ENCODE measurements around the gene PARD3. TPM values are rescaled to one million over a fixed set of nuclear protein-coding genes. Genes with fewer than 3 reads are reported as not detected.
"Not testable (repeated sequence)": the region's sequence is repeated elsewhere in the genome, so short reads cannot be mapped to it uniquely, and the experiment has no call there.

Gene PARD3
- total RNA-seq, 2 donors from 2014 or later: 23.1 to 29.7 TPM

DNA sequence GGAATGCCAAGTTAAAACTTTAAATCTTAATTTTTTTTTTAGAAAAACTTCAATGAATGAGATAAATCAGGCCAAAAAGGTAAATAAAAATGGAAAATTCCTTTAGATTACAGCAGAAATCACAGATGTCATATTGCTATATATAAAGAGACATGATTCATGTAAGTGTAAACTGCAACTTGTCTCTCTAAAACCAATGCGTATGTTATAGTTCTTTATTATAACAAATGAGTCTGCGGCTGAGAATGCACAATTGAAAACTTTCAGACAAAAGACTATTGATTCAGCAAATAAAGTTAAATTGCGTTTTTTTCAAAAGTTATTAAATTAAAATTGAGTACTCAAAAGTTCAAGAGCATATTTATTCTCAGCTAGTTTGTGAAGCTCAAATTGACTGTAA is 425.3 kb downstream of the PARD3 start:
- intact Hi-C loops (cut with DNase I): no loop called here
- ATAC-seq: no peak
- DNase-seq: no peak

DNA sequence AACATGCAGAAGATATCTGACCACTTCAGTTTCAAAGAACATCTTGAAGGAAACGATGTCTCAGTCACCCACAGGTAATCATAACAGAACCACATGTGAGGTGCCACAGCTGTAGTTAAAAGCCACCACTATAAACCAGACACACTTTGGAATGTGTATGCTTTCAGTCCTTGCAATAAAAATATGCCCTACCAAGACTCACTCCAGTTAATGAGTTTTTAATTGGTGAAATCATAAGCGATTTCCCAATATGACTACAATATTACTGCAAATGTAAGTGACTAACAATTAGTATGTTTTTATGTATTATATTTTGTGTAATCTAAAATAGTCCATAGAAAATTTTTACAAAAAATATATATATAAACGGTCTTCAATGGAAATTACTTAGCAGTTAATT is 428.2 kb downstream of the PARD3 start:
- no peak for DNase-seq
- intact Hi-C loops (cut with DNase I): no loop called here
- no peak for ATAC-seq

DNA sequence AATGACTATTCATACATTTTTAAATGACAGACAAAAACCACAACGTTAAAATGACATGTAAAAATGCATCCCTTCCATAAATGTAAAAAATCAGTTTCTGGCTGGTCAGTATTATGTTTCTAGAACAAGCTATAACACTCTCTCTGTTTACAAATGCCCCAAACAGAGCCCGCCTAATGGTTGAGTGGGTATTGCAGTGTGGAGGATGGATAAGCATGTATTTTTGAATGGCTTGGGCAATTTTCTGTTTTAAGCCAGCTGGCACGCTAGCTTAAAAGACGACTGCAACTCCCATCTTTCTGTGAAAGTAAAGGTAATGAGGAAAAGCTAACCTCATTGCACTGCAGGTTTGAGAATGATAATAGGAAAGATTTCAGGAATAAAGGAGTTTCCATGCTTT is 430.7 kb downstream of the PARD3 start:
- no peak for DNase-seq
- intact Hi-C loops (cut with DNase I): no loop called here
- ATAC-seq: no peak

DNA sequence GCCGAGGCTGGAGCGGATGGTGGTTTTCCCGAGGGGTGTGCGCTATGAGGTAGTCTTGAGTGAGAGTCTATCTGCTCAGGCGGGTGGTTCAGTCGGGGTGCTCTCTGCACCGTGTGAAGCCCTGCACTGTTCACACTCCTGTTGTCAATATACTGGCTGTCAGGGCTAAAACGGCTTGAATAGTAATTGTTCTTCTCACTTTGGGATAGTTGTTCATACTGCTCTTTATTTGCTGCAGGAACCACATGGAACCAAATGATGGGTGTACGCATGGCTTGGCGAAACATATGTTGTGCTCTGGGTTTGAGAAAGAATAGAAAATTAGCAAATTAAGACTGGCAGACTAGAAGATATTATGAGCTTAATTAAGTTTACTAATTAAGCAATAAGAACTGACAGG is 432.5 kb downstream of the PARD3 start:
- ATAC-seq (no peak), DNase-seq (no peak)
- intact Hi-C loops (cut with DNase I): no loop called here

DNA sequence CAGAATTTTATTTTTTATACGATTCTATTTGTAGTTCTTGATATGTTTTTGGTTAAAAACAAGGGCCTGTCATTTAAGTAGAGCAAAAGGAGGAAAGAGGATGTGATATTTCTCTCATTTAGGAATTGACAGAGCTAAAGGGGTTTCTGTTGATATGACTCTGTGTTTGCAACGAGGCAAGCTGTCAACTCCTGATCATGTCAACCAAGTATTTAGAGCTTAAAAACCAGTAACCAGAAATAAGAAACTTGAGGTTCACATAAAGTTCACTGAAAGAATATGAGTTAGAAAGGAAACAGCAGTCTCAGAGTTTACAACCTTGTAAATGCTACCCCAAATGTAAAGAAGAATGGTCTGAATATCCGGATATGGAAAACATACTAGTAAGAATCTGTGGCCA is 434.2 kb downstream of the PARD3 start:
- DNase-seq: no peak
- no peak for ATAC-seq
- intact Hi-C loops (cut with DNase I): no loop called here

DNA sequence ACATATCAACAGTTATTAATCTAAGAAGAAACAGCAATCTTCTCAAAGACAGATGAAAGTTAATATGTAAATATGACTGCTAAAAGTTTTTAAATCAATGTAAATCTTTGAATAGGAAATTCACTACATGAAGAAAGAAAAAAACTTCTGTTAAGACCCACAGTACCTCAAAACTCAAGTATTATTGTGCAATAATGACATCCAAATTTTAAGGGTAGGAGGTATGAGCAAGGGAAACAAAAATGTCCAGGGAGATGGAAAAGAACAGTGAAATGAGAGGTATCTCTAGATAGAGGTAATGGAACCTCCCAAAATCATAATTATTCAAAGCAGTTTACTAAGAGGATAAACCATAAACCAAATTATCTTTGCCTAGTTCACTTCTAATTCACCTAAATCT is 436.8 kb downstream of the PARD3 start:
- intact Hi-C loops (cut with DNase I): no loop called here
- ATAC-seq: no peak
- DNase-seq: no peak

DNA sequence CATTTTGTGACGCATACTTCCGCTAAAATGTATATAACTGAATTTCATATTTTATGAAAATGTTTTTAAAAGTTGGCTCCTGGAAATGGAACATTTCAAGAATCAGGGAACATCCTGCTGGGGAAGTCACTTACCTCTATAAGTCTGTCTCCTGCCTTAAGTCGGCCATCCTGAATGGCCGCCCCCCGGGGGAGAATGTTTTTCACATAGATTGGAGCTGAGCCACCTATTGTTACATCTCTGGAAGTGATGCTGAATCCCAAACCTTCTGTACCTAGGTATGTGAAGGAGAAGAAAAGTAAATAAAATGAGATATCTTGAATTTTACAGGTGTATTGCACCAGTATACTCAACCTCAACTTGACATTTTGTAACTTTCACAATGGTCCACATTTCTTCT is 437.3 kb downstream of the PARD3 start:
- no peak for DNase-seq
- no peak for ATAC-seq
- intact Hi-C loops (cut with DNase I): no loop called here

DNA sequence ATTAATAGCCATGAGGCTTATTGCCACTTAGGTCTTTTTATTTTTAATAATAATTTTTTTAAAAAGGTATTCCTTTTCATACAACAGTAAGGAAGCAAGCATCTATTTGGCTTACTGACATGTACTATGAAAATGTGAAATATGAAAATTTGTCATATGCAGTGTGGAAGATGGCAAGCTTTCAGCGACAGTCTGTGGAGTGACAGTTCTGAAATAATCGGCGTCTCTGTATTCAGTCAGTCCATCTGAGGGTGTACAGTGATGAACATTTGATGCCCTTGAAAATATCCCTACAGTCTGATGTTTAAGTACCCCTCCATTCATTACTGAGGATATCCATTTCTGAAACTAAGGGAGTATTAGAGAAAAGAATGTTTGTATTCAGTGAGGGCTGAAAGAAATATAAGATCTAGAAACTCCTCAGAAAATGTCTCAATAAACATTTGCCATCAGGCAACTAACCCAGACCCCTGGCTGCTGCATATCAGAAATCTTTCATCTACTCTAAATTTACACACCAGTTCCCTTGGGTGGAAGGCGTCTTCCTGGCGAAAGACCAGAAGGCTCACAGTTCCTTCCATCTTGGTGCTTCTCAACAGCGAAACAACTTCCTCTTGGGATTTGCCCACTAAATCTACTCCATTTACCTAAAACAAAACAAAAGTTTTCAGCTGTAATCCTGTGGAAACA is 440.6 kb downstream of the PARD3 start:
- no peak for DNase-seq
- intact Hi-C loops (cut with DNase I): no loop called here
- ATAC-seq: no peak

DNA sequence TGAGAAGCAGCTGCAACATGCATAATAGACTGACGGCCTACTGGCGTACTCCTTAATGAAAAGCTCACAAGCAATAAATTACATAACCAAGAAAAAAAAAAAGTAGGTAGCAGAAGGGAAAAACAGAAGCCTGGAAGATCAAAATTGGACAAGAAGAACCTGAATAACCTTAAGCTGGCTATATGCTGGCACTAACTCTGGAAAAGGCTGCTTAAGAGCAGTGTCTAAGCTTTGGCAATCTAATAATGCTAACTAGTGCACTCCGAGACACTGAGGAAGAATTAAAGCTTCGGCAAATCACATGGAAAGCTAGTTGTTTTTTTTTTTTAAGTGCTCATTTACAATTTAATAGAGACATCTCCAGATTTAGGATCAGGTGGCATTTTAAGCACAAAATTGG is 441.9 kb downstream of the PARD3 start:
- DNase-seq (no peak), ATAC-seq (no peak)
- intact Hi-C loops (cut with DNase I): no loop called here

DNA sequence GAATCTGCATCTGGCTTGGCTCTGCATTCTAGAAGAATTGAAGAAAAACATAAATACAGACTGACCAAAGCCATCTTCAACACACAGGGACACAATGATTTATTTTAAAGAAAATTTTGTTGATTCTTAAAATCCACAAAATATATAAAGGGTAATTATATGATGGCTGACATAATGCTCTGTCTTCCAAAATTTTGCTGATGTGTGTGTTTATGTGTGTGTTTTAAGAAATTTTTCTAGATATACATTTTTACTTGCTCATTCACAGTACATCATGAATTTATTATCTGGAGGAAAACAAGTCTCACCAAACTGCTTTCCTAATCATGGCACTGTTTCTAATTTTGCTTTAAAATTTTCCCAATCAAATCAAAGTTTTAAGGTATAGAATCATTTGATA is 442.6 kb downstream of the PARD3 start:
- DNase-seq: no peak
- intact Hi-C loops (cut with DNase I): no loop called here
- no peak for ATAC-seq

DNA sequence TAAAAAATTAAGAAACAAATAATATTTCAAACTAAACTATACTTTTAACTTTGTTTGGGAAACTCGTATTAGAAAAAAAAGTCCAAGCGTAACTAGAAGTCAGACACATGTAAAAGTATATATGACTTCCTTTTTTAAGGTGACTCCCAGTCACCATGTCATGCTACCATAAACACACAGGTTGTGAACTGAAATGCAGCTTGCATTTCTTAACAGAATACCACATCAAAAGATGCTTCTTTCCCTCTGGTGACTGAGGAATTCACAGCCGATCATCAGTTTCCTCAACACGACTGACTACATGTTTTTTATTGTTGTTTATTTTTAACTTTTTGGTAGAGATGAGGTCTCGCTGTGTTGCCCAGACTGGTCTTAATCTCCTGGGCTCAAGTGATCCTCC is 445.0 kb downstream of the PARD3 start:
- no peak for DNase-seq
- intact Hi-C loops (cut with DNase I): no loop called here
- ATAC-seq: no peak

DNA sequence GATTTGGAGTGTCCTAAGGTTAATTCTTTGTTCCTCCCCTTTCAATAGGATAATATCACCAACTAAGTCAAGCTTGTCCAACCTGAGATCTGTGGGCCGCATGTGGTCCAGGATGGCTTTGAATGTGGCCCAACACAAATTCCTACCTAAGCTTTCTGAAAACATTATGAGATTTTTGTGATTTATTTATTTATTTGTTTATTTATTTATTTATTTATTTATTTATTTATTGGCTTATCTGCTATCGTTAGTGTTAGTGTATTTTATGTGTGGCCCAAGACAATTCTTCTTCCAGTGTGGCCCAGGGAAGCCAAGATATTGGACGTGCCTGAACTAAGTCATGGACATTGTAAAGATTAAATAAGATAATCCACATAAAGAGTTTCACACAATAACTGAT is 446.0 kb downstream of the PARD3 start:
- intact Hi-C loops (cut with DNase I): no loop called here
- ATAC-seq (no peak), DNase-seq (no peak)

DNA sequence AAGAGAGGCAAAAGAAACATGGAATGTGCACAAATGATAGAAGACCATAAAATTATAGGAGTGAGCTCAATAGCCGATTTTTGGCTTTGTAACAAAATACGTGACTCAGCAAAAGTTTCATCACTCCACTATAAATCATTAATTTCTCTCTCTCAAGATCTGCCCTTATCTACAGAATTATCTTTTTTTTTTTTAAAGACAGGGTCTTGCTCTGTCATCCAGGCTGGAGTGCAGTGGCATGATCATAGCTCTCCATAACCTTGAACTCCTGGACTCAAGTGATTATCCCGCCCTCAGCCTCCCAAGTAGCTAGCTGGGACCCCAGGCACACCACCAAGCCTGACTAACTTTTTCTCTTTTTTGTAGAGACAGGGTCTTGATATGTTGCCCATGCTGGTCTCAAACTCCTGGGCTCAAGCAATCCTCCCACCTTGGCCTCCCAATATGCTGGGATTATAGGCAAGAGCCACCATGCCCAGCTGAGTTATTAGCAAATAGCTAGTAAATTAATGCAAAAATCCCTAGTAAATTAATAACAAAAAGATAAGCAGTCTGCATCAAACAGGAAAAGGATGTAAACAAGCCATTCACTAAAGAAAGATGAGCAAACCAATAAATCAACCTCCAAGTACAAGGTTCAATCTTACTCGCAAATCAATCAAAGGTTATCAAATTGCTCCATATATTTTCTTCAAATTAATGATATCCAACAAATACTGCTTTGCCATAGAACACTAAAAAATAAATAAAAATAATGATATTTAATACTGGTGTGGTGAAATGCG is 450.7 kb downstream of the PARD3 start:
- DNase-seq (no peak), ATAC-seq (no peak)
- intact Hi-C loops (cut with DNase I): no loop called here

DNA sequence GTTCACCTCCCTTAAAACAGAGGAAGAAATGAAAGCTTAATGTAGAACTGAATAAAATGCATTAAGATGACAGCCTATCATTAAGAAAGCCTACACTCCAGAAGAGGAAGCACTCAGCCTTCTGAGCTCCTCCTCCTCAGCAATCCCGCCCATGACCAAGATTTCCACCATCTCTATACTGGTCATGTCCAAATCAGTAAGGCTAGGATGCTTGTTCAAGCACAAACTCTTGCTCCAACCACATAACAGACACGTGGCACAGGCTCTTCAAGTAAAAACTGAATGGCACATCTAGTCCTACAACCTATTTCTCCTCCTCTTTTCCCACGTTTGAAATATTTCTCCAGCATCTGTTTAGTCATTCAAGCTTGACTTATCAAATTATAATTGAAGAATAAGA is 454.1 kb downstream of the PARD3 start:
- ATAC-seq: no peak
- no peak for DNase-seq
- intact Hi-C loops (cut with DNase I): no loop called here

DNA sequence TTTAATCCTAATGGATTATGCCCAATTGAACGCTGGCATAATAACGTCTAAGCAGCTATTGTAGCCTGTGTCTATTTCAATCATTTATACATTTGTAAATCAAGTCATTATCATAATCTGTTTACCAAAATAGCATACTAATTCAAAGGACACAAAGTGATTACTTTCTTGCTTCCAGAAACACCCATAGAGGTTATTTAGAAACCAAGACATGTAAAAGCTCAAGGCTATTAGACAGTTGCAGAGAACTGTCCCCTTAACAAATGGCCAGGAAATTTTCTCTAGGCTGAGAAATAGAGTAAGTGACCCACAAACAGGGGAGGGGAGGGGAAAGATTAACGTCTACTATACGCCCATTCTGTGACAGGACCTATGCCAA is 455.7 kb downstream of the PARD3 start:
- intact Hi-C loops (cut with DNase I): no loop called here
- ATAC-seq (no peak), DNase-seq (no peak)

DNA sequence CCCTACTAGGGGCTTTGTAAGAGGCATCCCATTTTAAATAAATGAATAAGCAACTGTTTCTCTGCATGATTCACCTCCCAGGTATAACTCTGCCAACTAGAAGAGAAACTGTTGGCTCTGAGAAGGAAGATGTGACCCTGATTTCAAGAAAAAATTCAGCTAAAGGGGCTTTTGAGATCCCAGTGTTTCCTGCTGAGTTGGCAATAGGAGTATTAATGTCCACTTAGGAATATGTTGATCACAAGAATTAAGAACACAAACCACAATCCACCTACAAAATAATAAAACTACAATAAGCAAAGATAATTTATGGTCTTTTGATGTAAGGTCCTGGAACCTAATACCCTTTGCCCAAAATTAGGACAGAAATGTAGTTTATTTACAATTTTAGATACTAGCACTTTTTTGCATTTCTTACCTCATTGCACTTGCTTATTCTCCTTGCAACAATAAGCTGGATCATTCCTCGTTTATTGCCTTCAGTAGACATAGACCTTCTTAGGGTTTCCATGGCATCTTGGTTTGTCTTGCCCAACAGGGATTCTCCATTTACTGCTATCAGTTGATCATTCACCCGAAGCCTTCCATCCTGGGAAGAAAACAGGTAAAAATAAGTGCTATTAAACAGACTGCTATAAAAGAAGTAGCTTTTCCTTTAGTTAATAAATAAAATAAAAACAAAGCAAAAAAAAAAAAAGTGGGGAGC is 456.2 kb downstream of the PARD3 start:
- intact Hi-C loops (cut with DNase I): no loop called here
- no peak for ATAC-seq

DNA sequence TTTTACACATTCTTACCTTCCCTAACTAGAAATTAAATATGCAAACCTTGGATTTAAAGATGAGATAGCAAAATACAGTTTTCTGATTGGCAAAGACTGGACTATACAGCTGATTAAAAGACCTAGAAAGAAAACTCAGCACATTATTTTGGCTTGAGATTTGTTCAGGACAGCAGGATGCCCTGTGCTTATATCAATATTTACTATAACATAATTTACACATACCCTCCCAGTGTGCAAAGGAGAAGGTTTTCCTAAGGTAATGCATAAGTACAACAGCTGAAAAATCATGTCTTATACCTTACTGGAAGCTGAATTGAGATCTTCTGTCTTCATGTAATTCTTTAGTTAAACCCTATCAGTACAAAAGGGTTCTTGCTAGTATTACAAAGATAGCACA is 458.6 kb downstream of the PARD3 start:
- intact Hi-C loops (cut with DNase I): no loop called here
- ATAC-seq (no peak), DNase-seq (no peak)

More for the DNA sequence above, 456.2 kb downstream of the PARD3 start:
- no peak for DNase-seq

DNA sequence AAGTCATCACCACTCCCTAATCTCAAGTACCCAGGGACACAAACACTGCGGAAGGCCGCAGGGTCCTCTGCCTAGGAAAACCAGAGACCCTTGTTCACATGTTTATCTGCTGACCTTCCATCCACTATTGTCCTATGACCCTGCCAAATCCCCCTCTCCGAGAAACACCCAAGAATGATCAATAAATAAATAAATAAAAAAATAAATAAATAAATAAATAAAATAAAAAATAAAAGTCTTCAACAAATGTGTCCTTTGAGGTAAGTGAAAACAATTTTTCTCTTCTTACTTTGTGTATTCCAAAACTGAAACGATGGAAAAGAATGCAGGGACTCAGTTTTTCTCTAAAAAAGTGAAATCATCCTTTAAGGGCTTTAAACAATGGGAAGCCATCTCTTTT is 461.6 kb downstream of the PARD3 start:
- DNase-seq; ATAC-seq; intact Hi-C loops (cut with DNase I): not testable (repeated sequence)

DNA sequence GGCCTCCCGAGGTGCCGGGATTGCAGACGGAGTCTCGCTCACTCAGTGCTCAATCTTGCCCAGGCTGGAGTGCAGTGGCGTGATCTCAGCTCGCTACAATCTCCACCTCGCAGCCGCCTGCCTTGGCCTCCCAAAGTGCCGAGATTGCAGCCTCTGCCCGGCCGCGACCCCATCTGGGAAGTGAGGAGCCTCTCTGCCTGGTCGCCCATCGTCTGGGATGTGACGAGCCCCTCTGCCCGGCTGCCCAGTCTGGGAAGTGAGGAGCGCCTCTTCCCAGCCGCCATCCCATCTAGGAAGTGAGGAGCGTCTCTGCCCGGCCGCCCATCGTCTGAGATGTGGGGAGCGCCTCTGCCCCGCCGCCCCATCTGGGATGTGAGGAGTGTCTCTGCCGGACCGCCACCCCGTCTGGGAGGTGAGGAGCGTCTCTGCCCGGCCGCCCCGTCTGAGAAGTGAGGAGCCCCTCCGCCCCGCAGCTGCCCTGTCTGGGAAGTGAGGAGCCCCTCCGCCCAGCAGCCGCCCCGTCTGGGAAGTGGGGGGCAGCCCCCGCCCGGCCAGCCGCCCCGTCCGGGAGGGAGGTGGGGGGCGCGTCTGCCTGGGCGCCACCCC is 462.4 kb downstream of the PARD3 start:
- DNase-seq; intact Hi-C loops (cut with DNase I); ATAC-seq: not testable (repeated sequence)

DNA sequence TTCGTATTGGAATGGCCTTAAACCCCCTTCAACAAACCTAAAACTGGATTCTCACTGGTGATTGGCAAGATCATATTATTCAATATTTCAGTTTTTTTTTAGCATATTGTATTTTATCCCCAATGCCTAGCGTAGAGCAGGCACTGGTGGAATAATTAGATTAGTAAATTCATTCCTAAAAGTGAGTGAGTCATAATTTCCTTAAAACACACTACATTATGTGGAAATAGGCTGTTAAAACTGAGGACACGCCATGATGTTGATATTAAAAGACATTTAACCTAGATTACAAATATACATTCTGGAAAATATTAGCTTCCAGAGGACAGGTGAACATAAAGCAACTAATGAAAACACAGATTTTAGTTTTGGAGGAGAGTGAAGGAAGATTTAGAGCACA is 463.9 kb downstream of the PARD3 start:
- DNase-seq (no peak), ATAC-seq (no peak)
- intact Hi-C loops (cut with DNase I): no loop called here
